Liver (tissue), 3 donors: Measurements from ENCODE around the gene DACH1.

ENCODE experiments used
- MAX ChIP-seq: IDR thresholded peaks from 2 replicates; pipeline ENCODE4 v1.6.1; 2016; ENCODE audit warnings: antibody characterized with exemption
- RAD21 ChIP-seq, 2 donors: IDR thresholded peaks; 2 replicates each; pipeline ENCODE4 v1.6.1; 2016; ENCODE audit warnings: antibody characterized with exemption in 2 of 2, mild to moderate bottlenecking in 2 of 2
- YY1 ChIP-seq: IDR thresholded peaks from 2 replicates; pipeline ENCODE4 v1.6.1; 2016; ENCODE audit warnings: antibody characterized with exemption, mild to moderate bottlenecking
- ZBTB33 ChIP-seq: IDR thresholded peaks from 2 replicates; pipeline ENCODE4 v1.6.1; 2016; ENCODE audit warnings: antibody characterized with exemption
- TF ChIP-seq, protein P1 (sequence below): fragments of 150-350 bp; IDR thresholded peaks from 2 replicates; pipeline ENCODE4 v1.5.1; 2017; ENCODE audit warnings: improper control_type of control experiment, low read depth, low read length; ENCODE audit not compliant: missing input control
- donor health status: healthy.
- donor health status: healthy.

DNA sequence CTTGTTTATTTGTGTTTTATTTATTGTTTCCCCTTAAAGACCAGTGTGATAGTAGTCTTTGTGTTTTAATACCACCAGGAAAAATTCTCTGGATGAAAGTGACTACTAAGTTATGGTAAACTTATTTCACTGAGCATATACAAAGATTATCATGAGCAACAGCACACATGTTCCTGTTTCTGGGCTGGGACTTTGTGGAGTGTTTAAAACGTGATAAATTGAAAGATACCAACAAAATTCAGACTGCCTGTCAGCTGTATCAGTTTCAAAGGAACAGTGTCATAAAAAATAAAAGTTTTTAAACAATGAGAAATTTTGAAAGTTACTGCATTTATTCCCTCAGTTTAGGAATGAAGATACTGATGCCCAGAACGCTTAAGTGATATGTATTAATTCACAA, 259.4 kb downstream of the DACH1 start:
- no peak for TF ChIP-seq ZBTB33
- no peak for TF ChIP-seq RAD21 (IDR thresholded peaks at IDR 0.05)
- TF ChIP-seq MAX: no peak
- TF ChIP-seq, protein P1, sequence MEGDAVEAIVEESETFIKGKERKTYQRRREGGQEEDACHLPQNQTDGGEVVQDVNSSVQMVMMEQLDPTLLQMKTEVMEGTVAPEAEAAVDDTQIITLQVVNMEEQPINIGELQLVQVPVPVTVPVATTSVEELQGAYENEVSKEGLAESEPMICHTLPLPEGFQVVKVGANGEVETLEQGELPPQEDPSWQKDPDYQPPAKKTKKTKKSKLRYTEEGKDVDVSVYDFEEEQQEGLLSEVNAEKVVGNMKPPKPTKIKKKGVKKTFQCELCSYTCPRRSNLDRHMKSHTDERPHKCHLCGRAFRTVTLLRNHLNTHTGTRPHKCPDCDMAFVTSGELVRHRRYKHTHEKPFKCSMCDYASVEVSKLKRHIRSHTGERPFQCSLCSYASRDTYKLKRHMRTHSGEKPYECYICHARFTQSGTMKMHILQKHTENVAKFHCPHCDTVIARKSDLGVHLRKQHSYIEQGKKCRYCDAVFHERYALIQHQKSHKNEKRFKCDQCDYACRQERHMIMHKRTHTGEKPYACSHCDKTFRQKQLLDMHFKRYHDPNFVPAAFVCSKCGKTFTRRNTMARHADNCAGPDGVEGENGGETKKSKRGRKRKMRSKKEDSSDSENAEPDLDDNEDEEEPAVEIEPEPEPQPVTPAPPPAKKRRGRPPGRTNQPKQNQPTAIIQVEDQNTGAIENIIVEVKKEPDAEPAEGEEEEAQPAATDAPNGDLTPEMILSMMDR: no peak
- TF ChIP-seq YY1: no peak
